Breast epithelium (tissue), 3 donors: ENCODE results near the gene HASPIN.

Experiments used
- CTCF ChIP-seq, 3 donors: fragments of 450-650 bp; IDR thresholded peaks; one replicate each; pipeline ENCODE4 v1.5.1; 2016 to 2017; ENCODE audit warnings: antibody characterized with exemption in 3 of 3, mild to moderate bottlenecking in 3 of 3, moderate library complexity in 3 of 3
- POLR2A ChIP-seq: fragments of 450-650 bp; IDR thresholded peaks from one replicate; pipeline ENCODE4 v1.6.1; 2016; ENCODE audit warnings: antibody characterized with exemption, mild to moderate bottlenecking, moderate library complexity

- TF ChIP-seq CTCF (IDR thresholded peaks at IDR 0.05) = no peak
- TF ChIP-seq POLR2A = no peak
These were observed 34.2 kb upstream of the HASPIN start for GRCh38 chr17:3689262-3690093.
